ENCODE measurements around the gene TMPO. TPM values are rescaled to one million over a fixed set of nuclear protein-coding genes. Genes with fewer than 3 reads are reported as not detected.

TMPO gene, protein sequence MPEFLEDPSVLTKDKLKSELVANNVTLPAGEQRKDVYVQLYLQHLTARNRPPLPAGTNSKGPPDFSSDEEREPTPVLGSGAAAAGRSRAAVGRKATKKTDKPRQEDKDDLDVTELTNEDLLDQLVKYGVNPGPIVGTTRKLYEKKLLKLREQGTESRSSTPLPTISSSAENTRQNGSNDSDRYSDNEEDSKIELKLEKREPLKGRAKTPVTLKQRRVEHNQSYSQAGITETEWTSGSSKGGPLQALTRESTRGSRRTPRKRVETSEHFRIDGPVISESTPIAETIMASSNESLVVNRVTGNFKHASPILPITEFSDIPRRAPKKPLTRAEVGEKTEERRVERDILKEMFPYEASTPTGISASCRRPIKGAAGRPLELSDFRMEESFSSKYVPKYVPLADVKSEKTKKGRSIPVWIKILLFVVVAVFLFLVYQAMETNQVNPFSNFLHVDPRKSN
- total RNA-seq: 10 to 100 TPM; 29.2 to 34.0 TPM

DNA sequence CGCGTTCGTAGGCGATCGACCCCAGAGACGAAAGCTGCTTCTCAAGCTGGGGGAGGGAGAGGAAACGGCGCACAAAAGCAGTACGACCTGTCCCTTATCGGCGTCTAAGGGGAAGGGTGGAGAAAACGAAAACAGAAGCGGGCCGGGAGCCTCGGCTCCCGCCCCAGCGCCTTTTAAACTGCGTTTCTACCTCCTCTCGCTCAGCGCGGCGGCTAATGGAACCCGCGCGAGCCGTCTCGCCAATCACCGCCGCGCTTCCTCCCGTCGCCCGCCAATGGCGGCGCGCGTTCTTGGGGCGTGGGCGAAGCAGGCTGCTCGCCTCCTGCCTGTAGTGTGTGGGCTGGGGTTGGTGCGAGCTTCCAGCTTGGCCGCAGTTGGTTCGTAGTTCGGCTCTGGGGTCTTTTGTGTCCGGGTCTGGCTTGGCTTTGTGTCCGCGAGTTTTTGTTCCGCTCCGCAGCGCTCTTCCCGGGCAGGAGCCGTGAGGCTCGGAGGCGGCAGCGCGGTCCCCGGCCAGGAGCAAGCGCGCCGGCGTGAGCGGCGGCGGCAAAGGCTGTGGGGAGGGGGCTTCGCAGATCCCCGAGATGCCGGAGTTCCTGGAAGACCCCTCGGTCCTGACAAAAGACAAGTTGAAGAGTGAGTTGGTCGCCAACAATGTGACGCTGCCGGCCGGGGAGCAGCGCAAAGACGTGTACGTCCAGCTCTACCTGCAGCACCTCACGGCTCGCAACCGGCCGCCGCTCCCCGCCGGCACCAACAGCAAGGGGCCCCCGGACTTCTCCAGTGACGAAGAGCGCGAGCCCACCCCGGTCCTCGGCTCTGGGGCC is at the start of gene TMPO:
TSS of gene TMPO (plus strand) at position 304 of the 824 bp plus-strand sequence. CDS start at position 582, 278 bp downstream.
- peak within 1 kb of the TSS; percentile 92 to 98 for H3K27ac ChIP-seq
- H3K4me3 ChIP-seq: peak within 1 kb of the TSS; percentile 71 to 98
- TF ChIP-seq, protein P1, sequence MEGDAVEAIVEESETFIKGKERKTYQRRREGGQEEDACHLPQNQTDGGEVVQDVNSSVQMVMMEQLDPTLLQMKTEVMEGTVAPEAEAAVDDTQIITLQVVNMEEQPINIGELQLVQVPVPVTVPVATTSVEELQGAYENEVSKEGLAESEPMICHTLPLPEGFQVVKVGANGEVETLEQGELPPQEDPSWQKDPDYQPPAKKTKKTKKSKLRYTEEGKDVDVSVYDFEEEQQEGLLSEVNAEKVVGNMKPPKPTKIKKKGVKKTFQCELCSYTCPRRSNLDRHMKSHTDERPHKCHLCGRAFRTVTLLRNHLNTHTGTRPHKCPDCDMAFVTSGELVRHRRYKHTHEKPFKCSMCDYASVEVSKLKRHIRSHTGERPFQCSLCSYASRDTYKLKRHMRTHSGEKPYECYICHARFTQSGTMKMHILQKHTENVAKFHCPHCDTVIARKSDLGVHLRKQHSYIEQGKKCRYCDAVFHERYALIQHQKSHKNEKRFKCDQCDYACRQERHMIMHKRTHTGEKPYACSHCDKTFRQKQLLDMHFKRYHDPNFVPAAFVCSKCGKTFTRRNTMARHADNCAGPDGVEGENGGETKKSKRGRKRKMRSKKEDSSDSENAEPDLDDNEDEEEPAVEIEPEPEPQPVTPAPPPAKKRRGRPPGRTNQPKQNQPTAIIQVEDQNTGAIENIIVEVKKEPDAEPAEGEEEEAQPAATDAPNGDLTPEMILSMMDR (IDR thresholded peaks at IDR 0.05): peak in 1 of 2 donors; percentile 13
- no peaks in the 10 kb centered on the region for H3K36me3 ChIP-seq
- peaks cover 0 to 45% of the 10 kb centered on the region in 2 donors for H3K4me1 ChIP-seq
- no peaks in the 10 kb centered on the region for H3K27me3 ChIP-seq
- no peaks in the 10 kb centered on the region for H3K9me3 ChIP-seq
- peak; percentile 93 for DNase-seq (ENCODE audit: low spot score)

DNA sequence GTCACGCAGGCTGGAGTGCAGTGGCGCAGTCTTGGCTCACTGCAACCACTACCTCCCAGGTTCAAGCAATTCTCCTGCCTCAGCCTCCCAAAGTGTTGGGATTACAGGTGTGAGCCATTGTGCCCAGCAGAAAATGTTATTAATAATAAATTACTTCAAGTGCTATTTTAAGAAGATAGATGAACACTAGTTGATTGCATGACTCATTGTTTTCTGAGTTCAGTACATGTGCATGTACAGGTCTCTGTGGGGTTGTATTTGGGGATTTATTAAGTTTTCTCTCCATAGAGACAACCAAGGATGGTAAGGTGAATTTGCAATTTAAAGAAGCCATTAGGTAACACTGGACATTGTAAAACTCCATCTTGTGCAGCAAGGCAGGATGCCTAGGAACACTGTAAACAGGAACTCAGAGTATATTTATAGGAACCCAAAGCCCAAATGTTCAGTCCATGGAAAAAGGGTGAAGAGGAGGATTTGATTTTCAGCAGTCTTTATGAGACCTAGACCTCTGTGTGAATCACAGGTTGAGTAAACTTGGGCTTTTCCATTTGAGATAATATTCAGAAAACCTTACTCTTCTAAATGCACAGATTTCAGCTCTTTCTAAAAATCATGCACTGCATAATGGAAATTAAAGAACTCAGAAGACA is 49.3 kb upstream of the TMPO start:
- Histone ChIP-seq H3K4me1 (peaks cover 0 to 19% of the 10 kb centered on the region in 2 donors), H3K4me3 (no peak overlapping the region), H3K36me3 (no peaks in the 10 kb centered on the region), H3K27me3 (no peaks in the 10 kb centered on the region), H3K27ac (no peak overlapping the region), H3K9me3 (no peaks in the 10 kb centered on the region)
- DNase-seq (ENCODE audit: low spot score): no peak
- TF ChIP-seq, protein P1 (IDR thresholded peaks at IDR 0.05): no peak

DNA sequence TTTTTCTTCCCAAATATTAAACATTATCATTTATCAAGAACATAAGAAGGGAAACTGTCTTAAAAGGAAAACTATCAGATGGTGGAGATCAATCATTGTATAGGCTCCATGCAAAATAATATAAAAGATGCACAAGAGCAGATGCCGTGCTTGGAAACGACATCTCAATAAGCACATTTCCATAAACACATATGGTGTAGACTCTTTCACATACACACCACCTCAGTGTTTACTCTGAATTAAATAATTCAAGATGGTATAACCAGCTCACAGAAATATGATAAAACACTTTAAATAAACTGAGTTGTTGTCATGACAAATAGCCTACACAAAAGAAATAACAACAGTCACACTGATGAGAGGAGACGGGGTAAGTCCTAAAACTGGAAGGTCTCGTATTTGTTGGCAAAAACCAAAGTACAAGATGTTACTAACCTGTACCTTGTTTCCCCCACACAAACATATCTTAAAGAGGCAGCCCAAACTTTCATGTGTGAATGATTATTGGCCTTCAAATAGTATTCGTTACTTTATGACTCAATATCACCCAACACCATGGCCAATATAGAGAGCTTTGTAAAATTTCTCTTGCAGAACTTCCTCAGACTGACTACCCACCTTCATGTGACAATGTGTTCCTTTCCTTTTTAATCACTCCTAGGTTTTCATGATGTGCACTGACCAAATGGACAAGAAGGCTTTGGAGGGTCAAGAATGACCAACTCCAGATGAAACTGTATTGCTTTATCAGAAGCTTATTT is 48.6 kb upstream of the TMPO start:
- Histone ChIP-seq H3K4me1 (peaks cover 0 to 19% of the 10 kb centered on the region in 2 donors), H3K27me3 (no peaks in the 10 kb centered on the region), H3K4me3 (no peak overlapping the region)

DNA sequence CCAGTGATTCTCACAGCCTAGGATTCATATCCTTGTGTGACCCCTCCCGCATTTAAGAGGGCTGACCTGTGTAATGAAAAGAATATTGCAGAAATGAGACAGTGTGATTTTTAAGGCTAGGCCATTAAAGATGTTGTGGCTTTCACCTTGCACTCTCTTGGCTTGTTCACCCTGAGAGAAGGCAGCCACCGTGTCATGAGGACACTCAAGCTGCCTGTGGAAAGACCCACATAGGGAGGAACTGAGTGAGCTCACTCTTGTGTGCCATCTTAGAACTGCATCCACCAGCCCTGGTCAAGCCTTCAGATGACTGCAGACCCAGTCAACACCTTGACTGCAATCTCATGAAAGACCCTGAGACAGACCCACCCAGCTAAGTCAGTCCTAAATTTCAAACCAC is 46.3 kb upstream of the TMPO start:
- Histone ChIP-seq H3K4me1 (peaks cover 0 to 19% of the 10 kb centered on the region in 2 donors), H3K27ac (no peak overlapping the region), H3K4me3 (no peak overlapping the region), H3K27me3 (no peaks in the 10 kb centered on the region), H3K9me3 (no peaks in the 10 kb centered on the region), H3K36me3 (no peaks in the 10 kb centered on the region)
- TF ChIP-seq, protein P1 (IDR thresholded peaks at IDR 0.05): no peak
- no peak for DNase-seq (ENCODE audit: low spot score)

More for the DNA sequence above, 48.6 kb upstream of the TMPO start:
- Histone ChIP-seq H3K9me3 (no peaks in the 10 kb centered on the region), H3K36me3 (no peaks in the 10 kb centered on the region), H3K27ac (no peak overlapping the region)
- no peak for DNase-seq (ENCODE audit: low spot score)
- TF ChIP-seq, protein P1 (IDR thresholded peaks at IDR 0.05): no peak

All from right atrium auricular region (tissue), 2 donors.